Limb (tissue), 2 donors: Measurements from ENCODE around the gene CLEC5A.
"Not testable (repeated sequence)": the region's sequence is repeated elsewhere in the genome, so short reads cannot be mapped to it uniquely, and the experiment has no call there.

Source experiments
- DNase-seq, 2 donors: peaks; one replicate each; pipeline ENCODE4 v3.0.0-alpha.2; 2016; ENCODE audit errors: extremely low spot score in 2 of 2

Gene CLEC5A

DNA sequence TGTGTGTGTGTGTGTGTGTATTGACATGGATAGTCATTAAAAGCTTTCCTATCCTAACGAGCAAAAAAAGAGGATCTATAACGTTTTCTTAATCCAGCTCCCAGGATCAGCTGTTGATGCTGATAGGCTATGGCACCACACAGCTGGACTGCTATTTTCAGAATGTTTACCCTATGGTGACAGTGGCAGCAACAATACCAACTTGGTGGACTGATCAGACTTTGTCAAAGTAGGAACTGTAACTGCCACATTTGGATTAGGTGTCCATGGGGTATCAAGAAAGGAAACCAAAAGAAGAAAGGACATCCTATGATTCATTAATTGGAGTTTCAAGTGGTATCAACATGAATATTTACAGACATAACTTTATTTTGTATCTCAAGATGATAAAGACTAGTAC is 2.7 kb upstream of the CLEC5A start:
- no peak for DNase-seq

DNA sequence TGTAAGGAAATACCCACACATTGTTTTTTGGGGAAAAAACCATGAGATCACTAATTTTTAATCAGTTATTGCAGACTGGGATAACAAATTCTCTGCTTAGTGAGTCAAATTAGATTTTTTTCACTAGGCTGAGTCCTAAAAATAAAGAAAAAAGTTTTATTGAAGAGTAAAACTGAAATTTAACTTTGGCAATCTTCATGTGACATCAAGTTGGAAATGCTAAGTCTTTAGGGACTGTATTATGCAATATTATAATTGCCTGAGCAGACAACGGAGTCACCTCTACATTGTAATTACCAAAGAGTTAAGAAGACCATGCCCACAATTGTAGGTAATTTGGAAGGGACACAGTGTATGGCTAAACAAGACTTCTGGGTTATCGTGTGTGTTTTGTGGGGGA is 2.2 kb upstream of the CLEC5A start:
- DNase-seq: no peak

DNA sequence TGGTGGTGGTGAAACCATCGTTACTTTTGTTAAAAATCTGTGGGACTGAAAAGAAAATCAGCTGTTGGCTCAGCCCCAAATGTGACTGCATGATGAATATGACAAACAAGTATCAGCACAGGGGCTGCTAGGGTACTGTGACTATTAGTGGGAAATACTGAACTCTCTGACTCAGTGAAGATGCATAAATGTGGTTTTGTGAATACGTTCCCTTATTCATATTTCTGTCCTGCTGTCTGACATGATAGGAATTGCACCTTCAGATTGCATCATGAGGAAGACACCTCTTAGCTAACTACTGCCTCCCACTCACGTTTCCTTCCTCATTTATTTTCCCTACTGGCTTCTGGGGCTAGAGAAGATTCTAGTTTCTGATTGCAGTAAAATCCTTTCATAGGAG is 1.4 kb downstream of the CLEC5A start:
- no peak for DNase-seq

DNA sequence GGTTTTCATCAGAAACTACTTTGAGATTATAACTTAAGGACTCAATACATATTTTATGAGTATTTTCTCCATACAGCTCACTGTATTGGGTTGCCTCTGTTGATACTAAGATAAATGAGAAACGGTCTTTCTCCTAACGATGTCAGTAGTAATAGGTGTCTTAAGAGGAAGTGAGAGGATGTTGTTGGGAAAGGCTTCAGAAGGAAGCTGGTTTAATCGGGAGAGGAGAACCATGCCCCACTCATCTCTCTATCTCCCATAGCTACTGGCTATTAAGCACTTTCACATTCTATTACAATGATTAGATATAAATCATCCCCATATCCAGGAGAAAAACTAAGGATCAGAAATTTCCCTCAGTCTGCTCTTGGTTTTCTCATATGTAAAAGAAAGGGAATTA is 2.0 kb downstream of the CLEC5A start:
- DNase-seq: no peak

DNA sequence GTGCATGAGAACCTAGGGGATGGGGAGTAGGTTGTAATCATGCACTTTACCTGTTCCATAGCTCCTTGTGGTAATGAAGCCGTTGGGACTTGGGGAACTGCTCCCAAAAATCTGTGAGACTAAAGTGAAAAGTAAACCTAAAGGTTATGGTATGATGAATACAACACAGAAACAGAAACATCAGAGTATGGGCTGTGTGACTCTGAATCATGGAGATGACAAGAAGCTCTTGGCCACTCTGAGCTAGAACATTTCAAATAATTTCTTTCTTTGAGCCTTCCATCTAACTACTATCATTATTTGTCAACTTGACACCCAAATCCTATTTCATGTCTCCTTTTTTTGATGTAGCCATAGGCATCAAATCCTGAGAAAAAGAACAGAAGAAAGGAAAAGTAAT is 2.9 kb downstream of the CLEC5A start:
- DNase-seq: no peak

DNA sequence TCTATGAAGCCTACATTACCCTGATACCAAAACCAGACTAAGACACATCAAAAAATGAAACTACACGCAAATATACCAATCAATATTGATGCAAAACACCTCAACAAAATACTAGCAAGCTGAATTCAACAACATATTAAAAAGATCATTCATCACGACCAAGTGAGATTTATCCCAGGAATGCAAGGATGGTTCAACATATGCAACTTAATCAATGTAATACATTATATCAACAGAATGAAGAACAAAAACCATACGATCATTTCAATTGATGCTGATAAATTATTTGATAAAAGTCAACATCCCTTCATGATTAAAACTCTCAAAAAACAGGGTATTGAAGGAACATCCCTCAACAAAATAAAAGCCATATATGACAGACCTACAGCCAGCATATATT is 5.7 kb downstream of the CLEC5A start:
- no peak for DNase-seq

DNA sequence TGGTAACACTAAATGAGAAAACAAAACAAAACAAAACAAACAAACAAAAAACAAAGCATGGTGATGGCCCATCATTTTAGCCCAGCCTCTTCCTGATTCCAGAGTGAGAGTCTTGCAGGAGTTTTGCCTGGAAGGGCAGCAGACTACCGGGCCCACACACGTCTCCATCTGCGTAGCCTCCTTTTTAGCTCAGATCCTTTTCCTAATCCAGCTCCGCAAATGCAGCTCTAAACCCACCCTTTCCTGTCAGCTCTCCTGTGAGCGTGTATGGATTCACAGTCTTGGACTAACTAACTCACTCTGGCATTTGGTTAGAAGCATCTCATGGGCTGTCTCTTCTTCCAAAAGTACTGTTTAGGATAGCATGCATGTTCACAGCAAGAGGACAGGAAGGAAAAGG is 16.6 kb downstream of the CLEC5A start:
- no peak for DNase-seq

DNA sequence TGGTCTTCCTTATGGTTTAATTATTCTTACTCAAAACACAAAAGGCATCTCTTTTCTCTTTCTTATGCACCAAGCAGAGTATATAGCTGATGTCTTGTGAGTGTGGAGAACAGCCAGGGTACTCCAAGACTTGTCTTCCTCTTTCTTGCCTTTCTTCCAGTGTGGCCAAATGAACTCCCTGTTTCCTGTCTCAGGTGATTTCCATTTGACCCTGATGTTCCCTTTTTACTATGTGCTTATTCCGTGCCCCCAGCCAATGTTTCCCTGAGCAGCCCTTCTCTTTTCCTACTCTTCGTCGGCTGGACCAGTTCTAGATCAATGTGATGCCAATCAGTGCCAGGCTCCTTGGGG is 18.0 kb downstream of the CLEC5A start:
- DNase-seq: no peak

DNA sequence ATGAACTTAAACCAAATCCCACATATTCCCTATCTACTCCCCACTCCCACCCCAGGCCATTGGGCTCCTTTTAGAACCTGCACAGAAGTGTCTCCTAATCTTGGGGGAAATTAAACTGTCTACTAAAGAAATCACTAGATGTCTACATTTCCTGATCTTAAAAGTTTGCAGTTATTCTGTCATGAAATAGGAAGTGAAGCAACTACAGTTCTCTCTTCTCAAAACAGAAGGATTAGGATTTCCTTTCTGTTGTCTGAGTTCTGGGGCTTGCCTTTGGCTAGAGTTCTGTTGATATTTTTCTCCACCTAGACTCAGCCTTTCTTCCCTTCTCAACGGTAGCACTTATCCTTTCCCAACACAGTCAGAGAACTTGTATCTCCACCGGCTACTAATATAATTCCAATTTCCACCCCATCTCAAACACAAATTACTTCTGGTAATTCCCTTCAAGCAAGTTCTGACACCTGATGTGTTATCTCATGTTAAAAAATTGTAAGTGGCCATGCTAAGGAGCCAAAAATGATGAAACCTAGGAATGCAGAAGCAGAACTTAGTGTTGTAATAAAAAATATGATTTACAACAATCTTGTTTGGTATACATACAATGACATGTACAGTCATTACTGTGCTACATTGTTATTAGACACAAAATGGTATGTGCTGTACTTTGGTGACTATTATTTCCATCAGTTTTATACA is 18.5 kb downstream of the CLEC5A start:
- DNase-seq: no peak

DNA sequence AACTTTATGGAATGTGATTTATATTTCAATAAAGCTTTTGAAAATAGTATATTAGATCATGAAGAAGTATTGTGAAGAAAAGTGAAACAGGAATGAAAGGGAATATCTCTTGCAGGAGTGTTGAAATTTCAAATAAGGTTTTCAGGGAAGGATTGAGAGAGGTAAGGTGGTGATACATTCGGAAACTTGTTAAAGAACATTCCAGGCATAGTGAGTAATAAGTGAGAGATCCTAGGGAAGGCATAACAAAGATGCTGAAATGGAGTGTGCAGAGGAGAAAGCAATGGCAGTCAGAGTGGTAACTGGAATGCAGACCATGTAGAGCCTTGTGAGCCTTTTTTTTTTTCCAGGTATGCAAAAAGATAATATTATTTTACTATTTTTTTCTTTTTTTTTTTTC is 26.5 kb downstream of the CLEC5A start:
- DNase-seq: no peak

DNA sequence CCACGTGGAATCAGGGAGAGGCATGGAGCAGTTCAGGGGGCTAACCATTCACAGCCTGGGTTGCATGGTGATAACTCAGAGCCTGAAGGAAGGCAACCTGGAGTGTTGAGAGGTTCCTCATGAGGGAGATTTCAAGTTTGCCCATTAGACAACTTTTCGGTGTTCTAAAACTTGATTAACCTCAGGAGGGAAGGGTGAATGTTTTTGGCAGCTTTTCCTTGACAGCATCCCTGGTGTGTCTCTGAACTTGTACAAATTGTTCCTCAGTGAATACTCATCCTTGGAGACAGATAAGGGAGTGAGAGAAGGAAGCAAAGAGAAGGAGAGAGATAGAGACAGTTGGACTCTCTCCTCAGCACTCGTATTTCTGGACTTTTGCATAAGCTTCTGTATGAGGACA is 30.7 kb downstream of the CLEC5A start, which contains the start of gene OR9A4:
TSS of gene OR9A4 (plus strand) at position 301 of the 400 bp plus-strand sequence. CDS start 2,477 bp downstream, outside the sequence.
- no peak for DNase-seq

DNA sequence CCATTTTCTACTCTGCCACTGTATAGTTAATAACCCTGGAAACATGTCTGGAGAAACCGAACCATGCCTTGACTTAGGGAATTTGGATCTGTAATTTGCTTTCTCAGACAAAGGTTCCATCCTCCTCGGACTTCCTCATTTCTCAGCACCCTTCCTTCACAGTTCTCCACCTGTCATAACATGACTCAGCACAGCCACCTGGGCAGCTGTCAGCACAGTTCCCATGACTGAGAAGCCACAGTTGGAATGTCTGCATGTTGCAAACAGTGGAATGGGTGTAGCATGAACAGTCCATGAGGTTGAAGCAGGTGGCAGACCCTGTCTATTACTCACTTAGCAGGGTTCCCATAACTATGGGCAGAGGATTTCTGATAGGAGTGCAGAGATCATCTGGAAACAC is 31.2 kb downstream of the CLEC5A start:
- no peak for DNase-seq

DNA sequence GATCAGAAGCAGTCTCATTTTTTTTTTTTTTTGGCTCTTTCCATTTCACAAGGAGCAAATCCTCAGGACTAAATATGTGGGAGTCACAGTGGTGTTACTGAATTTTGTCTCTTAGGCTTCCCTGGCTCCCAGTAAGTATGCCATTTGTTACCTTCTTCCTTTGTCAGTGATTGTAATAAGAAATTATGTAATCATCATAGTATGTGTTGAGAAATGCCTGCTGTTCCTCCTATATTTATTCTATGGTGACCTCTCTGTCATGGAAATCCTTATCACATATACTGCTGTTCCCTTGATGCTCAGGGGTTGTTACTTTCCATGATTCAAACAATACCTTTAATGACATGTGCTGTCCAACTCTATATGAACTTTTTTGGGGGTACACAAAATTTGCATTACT is 35.4 kb downstream of the CLEC5A start:
- no peak for DNase-seq

DNA sequence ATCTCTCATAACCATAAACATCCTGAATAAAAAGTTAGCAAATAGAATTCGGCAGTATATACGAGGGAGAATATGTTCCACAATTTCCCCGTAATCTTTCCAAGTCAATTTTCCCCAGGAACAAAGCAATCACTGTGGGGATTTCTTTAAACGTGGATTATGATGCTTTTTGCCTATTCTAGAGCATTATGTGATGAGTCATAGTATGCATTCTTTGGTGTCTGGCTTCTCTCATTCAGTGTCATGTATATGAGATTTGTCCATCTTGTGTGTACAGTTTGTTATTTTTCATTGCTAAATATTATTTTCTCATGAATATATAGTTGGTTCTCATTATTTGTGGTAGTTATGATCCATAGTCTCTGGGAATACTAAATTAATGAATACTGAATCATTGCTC is 40.5 kb downstream of the CLEC5A start:
- no peak for DNase-seq

DNA sequence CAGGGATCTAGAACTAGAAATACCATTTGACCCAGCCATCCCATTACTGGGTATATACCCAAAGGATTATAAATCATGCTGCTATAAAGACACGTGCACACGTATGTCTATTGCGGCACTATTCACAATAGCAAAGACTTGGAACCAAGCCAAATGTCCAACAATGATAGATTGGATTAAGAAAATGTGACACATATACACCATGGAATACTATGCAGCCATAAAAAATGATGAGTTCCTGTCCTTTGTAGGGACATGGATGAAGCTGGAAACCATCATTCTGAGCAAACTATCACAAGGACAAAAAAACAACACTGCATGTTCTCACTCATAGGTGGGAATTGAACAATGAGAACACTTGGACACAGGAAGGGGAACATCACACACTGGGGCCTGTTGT is 47.4 kb downstream of the CLEC5A start:
- not testable (repeated sequence) for DNase-seq

DNA sequence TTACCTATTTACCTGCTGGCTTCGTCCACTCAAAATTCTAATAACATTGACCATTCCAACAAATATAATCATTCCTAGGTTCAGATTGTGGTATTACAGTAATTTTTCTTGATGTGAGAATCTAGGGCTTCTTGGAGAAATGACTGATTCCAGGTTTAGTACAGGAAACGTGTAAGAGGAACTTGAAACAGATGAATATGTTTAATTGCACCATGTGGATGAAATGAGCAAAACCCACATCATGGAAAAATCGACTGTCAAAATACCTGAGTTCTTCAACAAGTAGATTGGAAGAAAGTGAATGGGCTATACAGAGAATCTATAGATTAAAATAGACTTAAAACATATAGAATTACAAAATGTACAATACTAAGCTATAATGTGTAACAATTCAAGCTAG is 55.4 kb downstream of the CLEC5A start:
- DNase-seq: no peak

DNA sequence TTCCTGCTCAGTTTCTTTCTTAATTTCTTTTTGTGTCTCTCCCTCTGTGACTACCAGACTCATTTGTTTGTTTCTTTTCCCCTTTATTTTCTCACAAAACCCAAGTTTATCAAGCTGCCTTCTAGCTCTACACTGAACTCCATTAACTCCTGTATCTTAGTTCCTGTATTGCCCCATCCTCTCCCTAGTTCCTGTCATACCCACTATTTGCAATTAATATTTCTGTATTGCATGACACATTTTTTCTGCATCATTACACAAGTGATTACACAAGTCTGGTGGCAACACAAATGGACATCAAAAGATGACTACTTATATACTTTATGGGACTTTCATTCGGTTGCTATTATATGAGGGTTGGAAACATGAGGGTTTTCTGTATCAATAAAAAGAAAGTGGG is 57.5 kb downstream of the CLEC5A start:
- DNase-seq: no peak

DNA sequence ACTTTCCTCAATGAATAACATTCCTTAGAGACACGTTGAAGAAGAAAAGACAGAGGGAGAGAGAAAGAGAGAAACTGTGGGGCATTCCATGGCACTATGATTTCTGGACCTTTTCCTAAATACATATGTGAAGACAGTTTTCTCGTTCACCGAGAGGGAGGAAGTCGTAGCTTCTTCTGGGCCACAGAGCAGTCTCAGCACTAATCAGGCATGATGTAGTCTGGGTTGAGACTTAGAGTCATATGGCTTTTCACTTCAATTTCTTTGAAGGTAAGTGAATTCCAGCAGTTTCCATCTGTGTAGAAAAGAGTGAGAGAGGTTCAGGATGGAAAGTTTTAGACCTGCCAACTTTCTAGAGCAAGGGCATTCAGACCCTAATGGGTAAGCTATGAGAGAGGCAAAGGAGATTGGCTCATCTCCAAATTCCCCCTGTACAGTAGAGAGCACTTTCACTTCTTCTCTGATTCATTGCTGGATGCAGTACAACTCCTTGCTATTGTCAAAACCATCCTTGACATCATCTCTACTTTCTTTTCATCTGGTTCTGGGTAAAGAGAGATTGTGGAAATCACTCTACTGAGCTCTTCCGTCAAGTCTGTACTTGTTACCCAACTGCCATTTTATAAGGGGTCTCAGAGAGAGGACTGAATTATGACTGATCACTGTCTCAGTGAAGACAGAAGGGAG is 62.1 kb downstream of the CLEC5A start:
- no peak for DNase-seq

DNA sequence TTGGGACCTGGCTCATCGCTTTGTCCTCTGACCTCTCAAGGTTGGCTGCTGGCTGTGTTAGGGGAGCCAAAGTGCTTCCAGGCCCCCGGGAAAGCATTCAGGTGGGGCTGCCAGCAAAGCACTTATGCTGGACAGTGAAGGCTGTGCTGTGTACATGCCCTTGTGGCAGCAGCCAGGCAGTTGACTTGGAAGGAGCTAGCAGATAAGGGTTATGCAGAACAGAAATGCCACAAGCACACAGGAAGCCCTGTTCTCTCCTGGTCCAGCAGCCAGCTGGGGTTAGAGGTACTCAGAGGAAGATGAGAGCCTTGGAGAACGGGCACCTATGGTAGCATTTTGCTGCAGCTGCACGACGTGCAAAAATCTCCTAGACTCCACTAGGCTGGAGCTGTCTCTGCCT is 65.8 kb downstream of the CLEC5A start:
- no peak for DNase-seq

DNA sequence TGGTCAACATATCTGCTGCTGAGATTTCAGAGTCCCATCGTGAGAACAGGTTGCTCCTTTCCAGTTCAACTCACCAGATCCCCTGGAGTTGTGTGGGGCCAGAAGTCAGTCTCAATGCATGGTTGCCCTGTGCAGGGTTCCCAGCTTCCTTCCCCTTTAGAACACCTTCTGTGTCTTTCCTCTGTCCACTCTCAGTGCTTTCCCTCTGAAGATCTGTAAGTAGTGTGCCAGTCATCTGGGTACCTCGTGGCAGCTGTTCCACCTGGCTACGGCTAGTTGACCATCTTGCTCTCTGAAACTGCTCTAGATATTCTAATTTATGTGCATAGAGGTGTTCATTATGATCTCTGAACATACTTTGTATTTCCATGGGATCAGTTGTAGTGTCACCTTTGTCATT is 69.4 kb downstream of the CLEC5A start:
- no peak for DNase-seq
